HG02759 (cell line): Measurements from ENCODE around the gene ZAR1.
"Not testable (repeated sequence)": the region's sequence is repeated elsewhere in the genome, so short reads cannot be mapped to it uniquely, and the experiment has no call there.

Source experiments
- ATAC-seq: cut with Tn5 transposase; IDR thresholded peaks from one replicate; pipeline ENCODE4 v1.9.1; 2021; ENCODE audit warnings: mild to moderate bottlenecking, moderate library complexity; ENCODE audit not compliant: unreplicated experiment

The ZAR1 gene, protein sequence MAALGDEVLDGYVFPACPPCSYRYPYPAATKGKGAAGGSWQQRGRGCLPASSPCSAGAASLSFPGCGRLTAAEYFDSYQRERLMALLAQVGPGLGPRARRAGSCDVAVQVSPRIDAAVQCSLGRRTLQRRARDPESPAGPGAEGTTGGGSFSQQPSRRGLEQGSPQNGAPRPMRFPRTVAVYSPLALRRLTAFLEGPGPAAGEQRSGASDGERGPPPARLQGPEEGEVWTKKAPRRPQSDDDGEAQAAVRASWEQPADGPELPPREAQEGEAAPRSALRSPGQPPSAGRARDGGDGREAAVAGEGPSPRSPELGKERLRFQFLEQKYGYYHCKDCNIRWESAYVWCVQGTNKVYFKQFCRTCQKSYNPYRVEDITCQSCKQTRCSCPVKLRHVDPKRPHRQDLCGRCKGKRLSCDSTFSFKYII

DNA sequence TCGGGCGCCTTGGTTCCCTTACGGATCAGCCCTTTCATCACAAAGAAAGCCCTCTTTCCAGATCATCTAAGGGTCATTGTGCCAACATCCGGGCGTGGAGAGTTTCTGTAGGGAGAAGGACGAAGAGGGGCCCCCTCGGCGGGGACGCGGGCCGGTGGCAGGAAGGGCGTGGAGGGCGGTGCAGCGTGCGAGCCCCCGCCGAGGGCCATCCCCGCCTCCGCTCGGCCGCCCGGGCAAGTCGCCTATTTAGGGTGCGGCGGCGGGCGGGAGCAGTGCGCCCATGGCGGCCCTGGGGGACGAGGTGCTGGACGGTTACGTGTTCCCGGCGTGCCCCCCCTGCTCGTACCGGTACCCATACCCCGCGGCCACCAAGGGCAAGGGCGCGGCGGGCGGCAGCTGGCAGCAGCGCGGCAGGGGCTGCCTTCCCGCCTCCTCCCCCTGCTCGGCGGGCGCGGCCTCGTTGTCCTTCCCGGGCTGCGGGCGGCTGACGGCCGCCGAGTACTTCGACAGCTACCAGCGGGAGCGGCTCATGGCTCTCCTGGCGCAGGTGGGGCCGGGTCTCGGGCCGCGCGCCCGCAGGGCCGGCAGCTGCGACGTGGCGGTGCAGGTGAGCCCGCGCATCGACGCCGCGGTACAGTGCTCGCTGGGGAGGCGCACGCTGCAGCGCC, at the start of gene ZAR1:
ZAR1 (plus strand) TSS at position 241 of the 668 bp plus-strand sequence; CDS start at position 281, 40 bp downstream.
- peak; percentile 47 for ATAC-seq

GRCh38 chr4:48440914-48441313, 49.1 kb upstream of the ZAR1 start:
- ATAC-seq, result not testable (repeated sequence)

- ATAC-seq, result no peak
These were observed 44.3 kb upstream of the ZAR1 start for GRCh38 chr4:48445704-48446103.

GRCh38 chr4:48446642-48447041, 43.4 kb upstream of the ZAR1 start:
- ATAC-seq, result no peak

- ATAC-seq, result no peak
These were observed 40.9 kb upstream of the ZAR1 start for GRCh38 chr4:48449151-48449550.

GRCh38 chr4:48450740-48451139, 39.3 kb upstream of the ZAR1 start:
- no peak for ATAC-seq

DNA sequence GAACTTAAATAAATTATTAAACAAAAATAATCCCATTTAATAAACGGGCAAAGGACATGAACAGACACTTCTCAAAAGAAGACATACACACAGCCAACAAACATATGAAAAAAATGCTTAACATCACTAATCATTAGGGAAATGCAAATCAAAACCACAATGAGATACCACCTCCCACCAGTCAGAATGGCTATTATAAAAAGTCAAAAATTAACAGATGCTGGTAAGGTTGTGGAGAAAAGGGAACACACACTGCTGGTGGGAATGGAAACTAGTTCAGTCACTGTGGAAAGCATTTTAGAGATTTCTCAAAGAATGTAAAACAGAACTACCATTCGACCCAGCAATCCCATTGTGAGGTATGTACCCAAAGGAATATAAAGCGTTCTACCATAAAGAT, 38.4 kb upstream of the ZAR1 start:
- ATAC-seq, result not testable (repeated sequence)

- no peak for ATAC-seq
These were observed 35.5 kb upstream of the ZAR1 start for GRCh38 chr4:48454591-48454990.

DNA sequence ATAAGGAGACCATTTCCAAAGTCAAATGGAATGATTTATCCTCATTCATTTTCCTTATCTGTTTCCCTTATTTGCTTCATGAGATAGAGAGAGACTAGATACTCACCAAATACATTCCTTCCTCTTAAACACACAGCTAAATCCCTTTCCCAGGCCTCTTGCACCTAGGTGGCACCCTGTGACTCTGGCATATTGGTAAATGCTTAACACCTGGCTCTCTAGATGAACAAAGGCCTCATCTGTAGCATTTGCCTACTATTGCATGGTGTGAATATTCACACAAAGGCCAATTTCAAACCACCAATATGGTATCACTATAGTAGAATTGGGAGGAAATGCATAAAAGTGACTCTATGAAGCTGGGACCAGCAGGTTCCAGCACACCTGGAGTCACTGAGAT, 29.1 kb upstream of the ZAR1 start:
- no peak for ATAC-seq

- no peak for ATAC-seq
These were observed 27.7 kb upstream of the ZAR1 start for GRCh38 chr4:48462363-48462762.

GRCh38 chr4:48467442-48467841, 22.6 kb upstream of the ZAR1 start:
- no peak for ATAC-seq

GRCh38 chr4:48467891-48468290, 22.2 kb upstream of the ZAR1 start:
- no peak for ATAC-seq

- ATAC-seq, result no peak
These were observed 19.9 kb upstream of the ZAR1 start for GRCh38 chr4:48470137-48470536.

GRCh38 chr4:48470570-48470969, 19.5 kb upstream of the ZAR1 start:
- ATAC-seq, result no peak

DNA sequence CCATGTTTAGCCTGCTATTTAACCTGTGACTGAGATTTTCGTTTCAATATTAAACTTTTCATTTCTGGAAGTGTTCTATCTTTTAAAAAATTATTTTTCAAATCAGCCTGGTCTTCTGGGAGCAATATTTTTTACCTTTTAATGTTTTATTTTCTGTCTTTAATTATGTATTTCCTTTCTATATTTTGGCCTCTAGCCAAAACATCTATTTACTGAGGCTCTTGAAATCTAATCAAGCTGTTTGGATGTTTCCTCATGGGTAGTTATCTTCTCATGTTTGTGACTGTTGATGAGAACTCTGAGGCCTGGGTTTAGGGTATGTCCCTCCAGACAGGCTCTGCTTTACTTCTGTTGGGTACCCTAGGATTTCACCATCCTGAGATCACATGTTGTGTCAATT, 17.3 kb upstream of the ZAR1 start:
- no peak for ATAC-seq

DNA sequence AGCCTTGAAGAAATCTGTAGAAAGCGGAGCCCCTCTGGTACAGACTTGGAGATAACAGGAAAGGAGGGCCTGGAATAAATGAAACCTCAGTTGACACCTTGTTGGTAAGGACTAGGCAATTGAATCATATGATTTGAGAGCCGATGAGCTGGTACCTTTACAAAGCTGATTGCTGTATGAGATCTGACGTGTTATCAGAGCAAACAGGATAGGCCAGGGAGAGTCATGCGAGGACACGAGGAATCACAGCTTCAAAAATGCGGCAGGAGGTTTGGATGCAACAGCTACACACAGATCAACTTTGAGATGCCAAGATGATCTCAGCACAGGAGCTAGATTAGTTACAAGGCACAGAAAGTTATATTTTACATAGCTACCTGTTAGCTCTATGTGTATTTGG, 14.3 kb upstream of the ZAR1 start:
- no peak for ATAC-seq

GRCh38 chr4:48478273-48478672, 11.8 kb upstream of the ZAR1 start:
- ATAC-seq, result no peak

DNA sequence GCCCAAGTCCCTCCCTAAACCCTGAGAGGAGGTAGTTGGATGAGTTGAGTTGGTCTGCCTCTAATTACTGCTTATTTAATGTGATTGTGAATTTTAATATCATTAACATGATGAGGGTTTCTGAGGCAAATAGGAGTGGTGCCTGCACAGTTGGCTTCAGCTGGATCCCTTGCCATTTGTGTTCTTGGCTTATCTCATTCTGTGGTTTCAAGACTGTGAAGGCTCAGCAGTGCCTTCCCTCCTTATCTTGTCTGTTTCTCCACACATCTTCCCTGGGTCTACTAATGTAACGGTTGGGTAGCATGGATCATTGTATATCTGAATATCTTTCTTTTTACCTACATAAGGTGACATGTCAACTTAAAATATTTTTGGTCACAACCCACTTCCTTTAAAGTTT, 8.5 kb upstream of the ZAR1 start:
- no peak for ATAC-seq

GRCh38 chr4:48483006-48483776, 6.9 kb upstream of the ZAR1 start, which contains the start of gene SLC10A4:
SLC10A4 (plus strand) TSS chr4:48483343; CDS start chr4:48483562, 219 bp downstream.
- ATAC-seq, result peak; percentile 63

- ATAC-seq, result peak; percentile 33
These were observed 6.1 kb upstream of the ZAR1 start for GRCh38 chr4:48483777-48484493.
